ENCODE measurements around the gene PPP1R1A. TPM values are rescaled to one million over a fixed set of nuclear protein-coding genes. Genes with fewer than 3 reads are reported as not detected.

PPP1R1A gene
- total RNA-seq, 1 donor from 2014 or later = 2.3 TPM

- H3F3A ChIP-seq (ENCODE audit: low read depth) = peaks cover 17% of the 10 kb centered on the region
- no peak for DNase-seq (ENCODE audit: low spot score)
- Mint-ChIP-seq H3K4me1 (peaks cover 75% of the 10 kb centered on the region), H3K4me3 (no peak overlapping the region), H3K27me3 (ENCODE audit: insufficient read depth, low read depth) (peaks cover 17% of the 10 kb centered on the region), H3K36me3 (peaks cover 8% of the 10 kb centered on the region), H3K27ac (peak overlapping the region; percentile 48), H3K9me3 (no peaks in the 10 kb centered on the region)
- peaks cover 10% of the 10 kb centered on the region for H4K20me1 ChIP-seq (ENCODE audit: low read depth)
- H3K4me3 ChIP-seq = no peak overlapping the region
- TF ChIP-seq CTCF (IDR thresholded peaks at IDR 0.05) (no peak), EZH2phosphoT487 (IDR thresholded peaks at IDR 0.05) (no peak)
- H3K4me1 ChIP-seq = peaks cover 47% of the 10 kb centered on the region
- H3K36me3 ChIP-seq = no peaks in the 10 kb centered on the region
- H3K4me2 ChIP-seq = no peak overlapping the region
- no peak overlapping the region for H2AFZ ChIP-seq (replicated peaks)
- peaks cover 43% of the 10 kb centered on the region for H3K27me3 ChIP-seq
- H3K9me3 ChIP-seq (ENCODE audit: low read depth) = no peaks in the 10 kb centered on the region
- no peaks in the 10 kb centered on the region for H3K79me2 ChIP-seq (ENCODE audit: low read depth)
- H3K27ac ChIP-seq = no peak overlapping the region
- no peak overlapping the region for H3K9ac ChIP-seq
These were observed 3.2 kb downstream of the PPP1R1A start for GRCh38 chr12:54585243-54585642.

- Mint-ChIP-seq H3K27me3 (ENCODE audit: insufficient read depth, low read depth) (peaks cover 11% of the 10 kb centered on the region), H3K9me3 (no peaks in the 10 kb centered on the region), H3K36me3 (peaks cover 8% of the 10 kb centered on the region), H3K27ac (no peak overlapping the region), H3K4me1 (peaks cover 74% of the 10 kb centered on the region), H3K4me3 (no peak overlapping the region)
- no peaks in the 10 kb centered on the region for H3K9me3 ChIP-seq (ENCODE audit: low read depth)
- no peak for DNase-seq (ENCODE audit: low spot score)
- H3K79me2 ChIP-seq (ENCODE audit: low read depth) = no peaks in the 10 kb centered on the region
- peaks cover 45% of the 10 kb centered on the region for H3K4me1 ChIP-seq
- peaks cover 10% of the 10 kb centered on the region for H3F3A ChIP-seq (ENCODE audit: low read depth)
- no peak overlapping the region for H3K9ac ChIP-seq
- TF ChIP-seq EZH2phosphoT487 (IDR thresholded peaks at IDR 0.05) (no peak), EZH2 (IDR thresholded peaks at IDR 0.05) (no peak)
- H3K4me3 ChIP-seq = no peak overlapping the region
- H2AFZ ChIP-seq (replicated peaks) = no peak overlapping the region
- peak overlapping the region; percentile 22 for H3K4me2 ChIP-seq
- no peaks in the 10 kb centered on the region for H3K36me3 ChIP-seq
- peaks cover 10% of the 10 kb centered on the region for H4K20me1 ChIP-seq (ENCODE audit: low read depth)
- H3K27me3 ChIP-seq = peaks cover 32% of the 10 kb centered on the region
- no peak overlapping the region for H3K27ac ChIP-seq
These were observed 4.3 kb downstream of the PPP1R1A start for GRCh38 chr12:54584128-54584527.

GRCh38 chr12:54583726-54584125 is 4.7 kb downstream of the PPP1R1A start:
- Mint-ChIP-seq H3K4me1 (peaks cover 74% of the 10 kb centered on the region), H3K36me3 (peaks cover 8% of the 10 kb centered on the region), H3K9me3 (no peaks in the 10 kb centered on the region), H3K27me3 (ENCODE audit: insufficient read depth, low read depth) (peaks cover 7% of the 10 kb centered on the region), H3K27ac (no peak overlapping the region), H3K4me3 (no peak overlapping the region)
- H3K9ac ChIP-seq = no peak overlapping the region
- peak overlapping the region; percentile 22 for H3K4me2 ChIP-seq
- DNase-seq (ENCODE audit: low spot score) = no peak
- no peaks in the 10 kb centered on the region for H3K36me3 ChIP-seq
- peaks cover 41% of the 10 kb centered on the region for H3K4me1 ChIP-seq
- peaks cover 28% of the 10 kb centered on the region for H3K27me3 ChIP-seq
- H3K79me2 ChIP-seq (ENCODE audit: low read depth) = no peaks in the 10 kb centered on the region
- H2AFZ ChIP-seq (replicated peaks) = no peak overlapping the region
- no peaks in the 10 kb centered on the region for H3K9me3 ChIP-seq (ENCODE audit: low read depth)
- no peak overlapping the region for H3K27ac ChIP-seq
- no peak overlapping the region for H3K4me3 ChIP-seq
- peaks cover 10% of the 10 kb centered on the region for H4K20me1 ChIP-seq (ENCODE audit: low read depth)
- peaks cover 10% of the 10 kb centered on the region for H3F3A ChIP-seq (ENCODE audit: low read depth)
- TF ChIP-seq EZH2phosphoT487 (IDR thresholded peaks at IDR 0.05) (no peak), EZH2 (IDR thresholded peaks at IDR 0.05) (no peak), CTCF (IDR thresholded peaks at IDR 0.05) (no peak)

GRCh38 chr12:54581412-54581811 is 7.0 kb downstream of the PPP1R1A start:
- Mint-ChIP-seq H3K27ac (no peak overlapping the region), H3K4me3 (no peak overlapping the region), H3K9me3 (no peaks in the 10 kb centered on the region), H3K27me3 (ENCODE audit: insufficient read depth, low read depth) (peaks cover 6% of the 10 kb centered on the region), H3K4me1 (peaks cover 69% of the 10 kb centered on the region), H3K36me3 (peaks cover 15% of the 10 kb centered on the region)
- H2AFZ ChIP-seq (replicated peaks) = no peak overlapping the region
- peaks cover 28% of the 10 kb centered on the region for H3K4me1 ChIP-seq
- H3K27me3 ChIP-seq = peaks cover 5% of the 10 kb centered on the region
- no peak for TF ChIP-seq CTCF (IDR thresholded peaks at IDR 0.05)
- no peak for TF ChIP-seq EZH2phosphoT487 (IDR thresholded peaks at IDR 0.05)
- no peak for TF ChIP-seq EZH2 (IDR thresholded peaks at IDR 0.05)
- no peaks in the 10 kb centered on the region for H3K36me3 ChIP-seq
- H3K27ac ChIP-seq = no peak overlapping the region
- no peak overlapping the region for H3K4me2 ChIP-seq
- DNase-seq (ENCODE audit: low spot score) = no peak
- no peaks in the 10 kb centered on the region for H4K20me1 ChIP-seq (ENCODE audit: low read depth)
- no peaks in the 10 kb centered on the region for H3K79me2 ChIP-seq (ENCODE audit: low read depth)
- H3K4me3 ChIP-seq = no peak overlapping the region
- no peaks in the 10 kb centered on the region for H3K9me3 ChIP-seq (ENCODE audit: low read depth)
- no peaks in the 10 kb centered on the region for H3F3A ChIP-seq (ENCODE audit: low read depth)
- H3K9ac ChIP-seq = no peak overlapping the region

All from neural progenitor cell (in vitro differentiated cells).